ENCODE data around the gene NLRP5.

DNA sequence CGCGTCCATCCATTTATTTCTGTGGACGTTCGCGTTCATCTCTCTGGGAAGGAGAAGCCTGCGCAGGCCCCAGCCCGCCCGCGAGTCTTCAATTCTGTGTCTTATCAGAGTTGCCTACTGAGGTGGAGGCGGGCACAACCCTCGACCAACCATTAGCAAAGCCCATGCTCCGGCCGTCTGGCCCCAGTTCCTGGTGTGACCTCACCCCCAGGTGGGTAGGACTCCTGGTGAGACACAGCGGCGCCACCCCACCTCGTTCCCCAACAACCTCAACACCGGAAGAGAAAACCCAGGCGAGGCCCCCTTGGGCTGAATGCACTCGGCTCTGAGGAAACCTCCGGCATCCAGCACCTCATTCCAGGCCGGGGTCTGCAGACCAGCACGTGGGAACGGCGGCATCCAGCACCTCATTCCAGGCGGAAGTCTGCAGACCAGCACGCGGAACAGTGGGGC, 119.8 kb downstream of the NLRP5 start:
- TF ChIP-seq, protein P1, sequence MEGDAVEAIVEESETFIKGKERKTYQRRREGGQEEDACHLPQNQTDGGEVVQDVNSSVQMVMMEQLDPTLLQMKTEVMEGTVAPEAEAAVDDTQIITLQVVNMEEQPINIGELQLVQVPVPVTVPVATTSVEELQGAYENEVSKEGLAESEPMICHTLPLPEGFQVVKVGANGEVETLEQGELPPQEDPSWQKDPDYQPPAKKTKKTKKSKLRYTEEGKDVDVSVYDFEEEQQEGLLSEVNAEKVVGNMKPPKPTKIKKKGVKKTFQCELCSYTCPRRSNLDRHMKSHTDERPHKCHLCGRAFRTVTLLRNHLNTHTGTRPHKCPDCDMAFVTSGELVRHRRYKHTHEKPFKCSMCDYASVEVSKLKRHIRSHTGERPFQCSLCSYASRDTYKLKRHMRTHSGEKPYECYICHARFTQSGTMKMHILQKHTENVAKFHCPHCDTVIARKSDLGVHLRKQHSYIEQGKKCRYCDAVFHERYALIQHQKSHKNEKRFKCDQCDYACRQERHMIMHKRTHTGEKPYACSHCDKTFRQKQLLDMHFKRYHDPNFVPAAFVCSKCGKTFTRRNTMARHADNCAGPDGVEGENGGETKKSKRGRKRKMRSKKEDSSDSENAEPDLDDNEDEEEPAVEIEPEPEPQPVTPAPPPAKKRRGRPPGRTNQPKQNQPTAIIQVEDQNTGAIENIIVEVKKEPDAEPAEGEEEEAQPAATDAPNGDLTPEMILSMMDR (conservative IDR thresholded peaks at IDR 0.05 in 1 of 2, IDR thresholded peaks at IDR 0.05 in 1 of 2; ENCODE audit: low read depth in 1 of 2, low read length in 2 of 2): no peak
- TF ChIP-seq EZH2 (IDR thresholded peaks at IDR 0.05; ENCODE audit: low read length, missing control alignments): no peak

Measured in fibroblast of lung (primary cell).